HG03354 (cell line): ENCODE measurements around the gene USP12.

Experiments used
- ATAC-seq: cut with Tn5 transposase; IDR thresholded peaks from one replicate; pipeline ENCODE4 v1.9.1; 2021; ENCODE audit warnings: mild to moderate bottlenecking; ENCODE audit not compliant: unreplicated experiment, poor library complexity, severe bottlenecking

The USP12 gene

GRCh38 chr13:27188239-27188638, 16.6 kb upstream of the USP12 start:
- ATAC-seq: no peak

DNA sequence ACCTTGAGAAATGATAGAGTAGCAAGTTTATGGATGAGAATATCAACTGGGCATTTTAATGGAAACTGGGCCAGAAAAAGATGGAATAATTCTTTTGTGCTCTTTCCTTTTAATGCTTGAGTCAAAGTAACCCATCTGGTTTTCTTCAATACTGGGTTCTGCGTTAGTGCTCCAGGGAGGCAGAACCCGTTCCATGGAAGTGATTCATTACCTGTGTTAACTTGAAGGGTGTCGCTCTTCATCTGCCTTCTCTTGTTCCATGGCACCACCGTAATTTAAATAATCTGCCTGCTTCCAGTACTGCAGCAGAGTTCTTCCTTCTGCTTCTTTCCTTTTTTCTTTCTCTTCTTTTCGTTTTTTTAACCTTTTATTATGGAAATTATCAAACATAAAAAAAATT, 14.7 kb upstream of the USP12 start:
- no peak for ATAC-seq

DNA sequence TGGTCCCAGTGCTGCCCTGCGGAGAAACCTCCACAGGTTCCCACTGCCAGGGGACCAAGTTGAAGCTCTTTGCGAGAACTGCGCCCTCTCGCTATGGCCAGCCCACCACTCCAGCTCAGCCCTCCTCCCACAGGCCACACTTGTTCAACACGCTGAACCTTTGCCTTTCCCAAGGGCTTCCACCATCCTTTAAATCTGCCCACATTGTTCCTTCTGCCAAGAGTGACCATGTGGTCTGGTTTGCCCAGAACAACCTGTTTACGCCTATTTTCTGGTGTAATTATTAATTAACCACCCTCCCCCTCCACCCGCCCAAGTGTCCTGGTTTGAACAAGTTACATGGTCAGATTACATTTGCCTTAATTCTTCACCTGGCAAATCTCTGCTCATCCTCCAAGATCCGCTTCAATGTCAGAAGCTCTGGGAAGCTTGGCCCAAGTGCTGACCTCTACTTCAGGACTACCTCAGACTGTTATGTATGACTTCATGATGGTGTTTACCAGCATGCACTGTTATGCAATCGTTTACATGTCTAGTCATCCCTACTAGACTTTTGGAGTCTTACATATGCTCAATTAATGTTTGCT, 12.0 kb upstream of the USP12 start:
- ATAC-seq: no peak

GRCh38 chr13:27182844-27183497, 11.4 kb upstream of the USP12 start:
- no peak for ATAC-seq

DNA sequence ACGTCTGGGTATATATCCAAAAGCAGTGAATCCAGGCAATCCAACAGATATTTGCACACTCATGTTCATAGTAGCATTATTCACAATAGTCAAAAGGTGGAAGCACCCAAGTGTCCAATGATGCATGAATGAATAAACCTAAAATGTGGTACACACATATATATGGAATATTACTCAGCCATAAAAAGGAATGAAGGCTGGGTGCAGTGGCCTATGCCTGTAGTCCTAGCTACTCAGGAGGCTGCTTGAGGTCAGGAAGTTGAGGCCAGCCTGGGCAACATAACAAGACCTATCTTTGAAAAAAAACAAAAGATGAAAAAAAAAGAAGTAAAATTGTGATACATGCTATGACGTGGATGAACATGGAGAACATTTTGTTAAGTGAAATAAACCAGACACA, 10.4 kb upstream of the USP12 start:
- no peak for ATAC-seq

GRCh38 chr13:27177852-27178251, 6.2 kb upstream of the USP12 start:
- ATAC-seq: no peak

GRCh38 chr13:27176470-27177410, 5.1 kb upstream of the USP12 start:
- ATAC-seq: no peak

- ATAC-seq: no peak
These were observed 3.3 kb upstream of the USP12 start for GRCh38 chr13:27174766-27175455.

- no peak for ATAC-seq
These were observed 858 bp upstream of the USP12 start for GRCh38 chr13:27172495-27172842.

- peak; percentile 75 for ATAC-seq
These were observed 350 bp upstream of the USP12 start for GRCh38 chr13:27171827-27172494.

DNA sequence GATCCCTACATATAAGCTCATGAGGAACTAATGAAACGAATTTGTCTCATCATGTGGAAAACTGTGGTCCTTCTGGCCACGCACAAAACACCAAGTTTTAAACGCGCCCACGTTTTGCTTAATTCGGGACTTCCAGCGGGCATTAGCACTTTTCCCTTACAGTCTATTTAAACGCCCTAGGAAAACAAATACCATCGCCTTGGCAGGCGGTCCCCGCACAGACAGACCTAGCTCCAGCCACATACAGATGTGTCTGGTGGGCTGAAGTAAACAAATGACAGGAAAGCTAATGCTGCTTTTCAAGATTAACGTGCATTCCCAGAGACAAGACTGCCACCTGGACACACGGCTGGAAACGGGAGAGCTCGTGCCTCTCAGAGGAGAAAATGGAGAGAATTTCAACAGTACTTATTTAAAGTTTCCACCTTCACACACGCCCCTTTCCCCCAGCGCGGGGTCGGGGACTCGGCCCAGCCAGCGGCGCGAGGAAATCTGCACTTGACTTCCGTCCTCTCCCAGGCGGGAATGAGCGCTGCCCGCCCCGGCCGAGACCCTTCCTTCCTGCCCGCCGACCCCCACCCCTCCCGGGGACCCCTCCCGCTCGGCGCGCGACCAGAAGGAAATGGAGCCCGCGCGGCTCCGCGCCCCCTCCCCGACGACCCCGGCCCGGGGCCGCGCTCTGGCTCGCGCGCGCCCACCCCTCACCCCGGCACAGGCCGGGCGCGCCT, 931 bp downstream of the USP12 start:
- peak; percentile 7 for ATAC-seq

DNA sequence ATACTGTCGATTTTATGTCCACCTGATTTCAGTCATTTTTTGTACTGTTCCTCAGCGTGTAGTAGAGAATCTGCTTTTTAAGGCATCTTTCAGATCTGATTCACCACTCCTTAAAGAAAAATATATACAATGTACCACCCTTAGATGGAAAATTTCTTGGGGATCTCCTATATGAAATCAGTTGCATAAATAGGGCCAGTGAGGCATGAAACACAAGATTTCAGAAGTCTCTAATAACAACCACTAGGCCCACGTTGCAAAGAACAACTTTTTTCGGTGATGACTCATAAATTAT, 1.4 kb downstream of the USP12 start:
- ATAC-seq: peak; percentile 19

- ATAC-seq: no peak
These were observed 2.5 kb downstream of the USP12 start for GRCh38 chr13:27168906-27169657.

- no peak for ATAC-seq
These were observed 3.5 kb downstream of the USP12 start for GRCh38 chr13:27168086-27168485.

DNA sequence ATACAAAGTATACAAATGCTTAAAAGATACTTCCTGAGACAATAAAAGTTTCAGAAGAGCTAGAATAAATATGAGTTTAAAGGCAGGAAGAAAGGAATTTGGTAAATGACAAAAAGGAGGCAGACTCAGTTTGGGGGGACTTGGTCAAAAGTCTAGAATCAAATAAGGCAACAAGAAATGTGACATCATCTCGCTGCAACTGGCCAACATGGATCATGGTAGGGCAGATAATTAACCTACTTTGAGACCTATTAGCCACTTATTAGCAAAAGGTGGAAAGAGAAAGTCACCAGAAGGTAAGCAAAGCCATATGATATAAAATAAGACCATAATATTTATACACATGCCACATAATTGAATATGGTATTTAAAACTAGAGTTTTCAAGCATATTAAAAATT, 5.3 kb downstream of the USP12 start:
- peak; percentile 33 for ATAC-seq

- no peak for ATAC-seq
These were observed 9.6 kb downstream of the USP12 start for GRCh38 chr13:27161980-27162379.

GRCh38 chr13:27161423-27161822, 10.2 kb downstream of the USP12 start:
- ATAC-seq: no peak

- ATAC-seq: no peak
These were observed 10.8 kb downstream of the USP12 start for GRCh38 chr13:27160657-27161295.
